Thoracic aorta (tissue), 2 donors: ENCODE results near the gene OBP2B. TPM values are rescaled to one million over a fixed set of nuclear protein-coding genes. Genes with fewer than 3 reads are reported as not detected.
"Not testable (repeated sequence)": the region's sequence is repeated elsewhere in the genome, so short reads cannot be mapped to it uniquely, and the experiment has no call there.

Experiments
- ATAC-seq: fragments of 150-250 bp; one replicate; pipeline ENCODE4 v1.8.0; 2017; ENCODE audit warnings: low read depth; ENCODE audit not compliant: insufficient number of reproducible peaks, low FRiP score
- DNase-seq: peaks from one replicate; pipeline ENCODE4 v3.0.0-alpha.2; 2020; ENCODE audit warnings: low spot score
- H3K27ac ChIP-seq, 2 donors: fragments of 200-600 bp; sonication (generic); 1 replicate in 1 of 2; 2 replicates in 1 of 2; pipeline ENCODE4 v1.5.1; 2016; ENCODE audit warnings: mild to moderate bottlenecking in 2 of 2, moderate library complexity in 2 of 2
- H3K27me3 ChIP-seq: fragments of 200-600 bp; sonication (generic); replicated peaks from 2 replicates; pipeline ENCODE4 v1.6.0; 2016; ENCODE audit warnings: mild to moderate bottlenecking; ENCODE audit not compliant: insufficient read depth
- H3K36me3 ChIP-seq: fragments of 200-600 bp; sonication (generic); one replicate; pipeline ENCODE4 v1.5.1; 2016
- H3K4me1 ChIP-seq, 2 donors: fragments of 200-600 bp; sonication (generic); 1 replicate in 1 of 2; 2 replicates in 1 of 2; pipeline versions ENCODE4 v1.5.1 to v1.6.0; 2016; ENCODE audit warnings: low read depth in 2 of 2, mild to moderate bottlenecking in 1 of 2; ENCODE audit not compliant: control insufficient read depth in 1 of 2
- H3K4me3 ChIP-seq: fragments of 200-600 bp; sonication (generic); 2 replicates; pipeline ENCODE4 v1.5.1; 2016; ENCODE audit warnings: mild to moderate bottlenecking
- H3K9me3 ChIP-seq: fragments of 200-600 bp; sonication (generic); 2 replicates; pipeline ENCODE4 v1.5.1; 2016
- total RNA-seq, 2 donors: library from RNA; depleted of rRNA; stranded (reverse); fragments of >200 nt; gene quantifications; one replicate each; pipeline versions ENCODE4 v1.1.0 to v1.2.3, GENCODE V29; 2016
- TF ChIP-seq, protein P1 (sequence below): fragments of 200-600 bp; sonication (generic); IDR thresholded peaks from one replicate; pipeline ENCODE4 v1.5.1; 2019; ENCODE audit warnings: antibody characterized with exemption

Gene OBP2B
- total RNA-seq, 2 donors from 2014 or later, result not detected

DNA sequence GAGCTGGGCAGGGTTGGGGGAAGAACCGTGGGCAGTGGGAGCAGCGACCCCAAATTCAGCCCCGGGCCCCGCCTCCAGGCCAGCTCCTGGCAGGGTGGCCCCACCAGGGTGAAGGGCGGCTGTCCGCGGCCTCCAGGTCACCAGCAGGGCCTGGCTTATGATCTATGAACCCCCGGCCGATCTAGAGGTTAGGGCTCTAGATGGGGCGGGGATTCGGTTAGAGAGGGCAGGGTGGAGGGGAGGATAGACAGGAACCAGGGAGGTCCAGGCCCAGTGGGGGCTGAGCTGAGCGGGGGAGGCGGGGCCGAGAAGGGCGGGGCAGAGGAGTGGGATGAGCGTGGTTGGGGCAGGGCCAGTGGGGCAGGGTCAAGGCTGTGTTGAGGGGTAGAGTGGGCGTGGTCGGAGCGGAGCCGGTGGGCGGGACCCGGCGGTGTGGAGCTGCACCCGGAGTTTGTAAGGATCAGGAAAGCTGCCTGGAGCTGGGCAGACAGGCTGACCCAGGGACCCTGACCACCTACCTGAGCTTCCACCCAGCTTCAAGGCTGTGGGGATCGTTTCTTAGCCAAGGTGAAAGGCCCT lies 29.3 kb upstream of the OBP2B start:
- Histone ChIP-seq H3K4me3 (peak overlapping the region; percentile 33), H3K27me3 (no peaks in the 10 kb centered on the region), H3K36me3 (no peaks in the 10 kb centered on the region), H3K27ac (peak overlapping the region in 1 of 2 donors; percentile 24), H3K9me3 (no peaks in the 10 kb centered on the region), H3K4me1 (peaks cover 0 to 7% of the 10 kb centered on the region in 2 donors)
- ATAC-seq (no peak), DNase-seq (no peak)
- TF ChIP-seq, protein P1, sequence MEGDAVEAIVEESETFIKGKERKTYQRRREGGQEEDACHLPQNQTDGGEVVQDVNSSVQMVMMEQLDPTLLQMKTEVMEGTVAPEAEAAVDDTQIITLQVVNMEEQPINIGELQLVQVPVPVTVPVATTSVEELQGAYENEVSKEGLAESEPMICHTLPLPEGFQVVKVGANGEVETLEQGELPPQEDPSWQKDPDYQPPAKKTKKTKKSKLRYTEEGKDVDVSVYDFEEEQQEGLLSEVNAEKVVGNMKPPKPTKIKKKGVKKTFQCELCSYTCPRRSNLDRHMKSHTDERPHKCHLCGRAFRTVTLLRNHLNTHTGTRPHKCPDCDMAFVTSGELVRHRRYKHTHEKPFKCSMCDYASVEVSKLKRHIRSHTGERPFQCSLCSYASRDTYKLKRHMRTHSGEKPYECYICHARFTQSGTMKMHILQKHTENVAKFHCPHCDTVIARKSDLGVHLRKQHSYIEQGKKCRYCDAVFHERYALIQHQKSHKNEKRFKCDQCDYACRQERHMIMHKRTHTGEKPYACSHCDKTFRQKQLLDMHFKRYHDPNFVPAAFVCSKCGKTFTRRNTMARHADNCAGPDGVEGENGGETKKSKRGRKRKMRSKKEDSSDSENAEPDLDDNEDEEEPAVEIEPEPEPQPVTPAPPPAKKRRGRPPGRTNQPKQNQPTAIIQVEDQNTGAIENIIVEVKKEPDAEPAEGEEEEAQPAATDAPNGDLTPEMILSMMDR, result no peak

DNA sequence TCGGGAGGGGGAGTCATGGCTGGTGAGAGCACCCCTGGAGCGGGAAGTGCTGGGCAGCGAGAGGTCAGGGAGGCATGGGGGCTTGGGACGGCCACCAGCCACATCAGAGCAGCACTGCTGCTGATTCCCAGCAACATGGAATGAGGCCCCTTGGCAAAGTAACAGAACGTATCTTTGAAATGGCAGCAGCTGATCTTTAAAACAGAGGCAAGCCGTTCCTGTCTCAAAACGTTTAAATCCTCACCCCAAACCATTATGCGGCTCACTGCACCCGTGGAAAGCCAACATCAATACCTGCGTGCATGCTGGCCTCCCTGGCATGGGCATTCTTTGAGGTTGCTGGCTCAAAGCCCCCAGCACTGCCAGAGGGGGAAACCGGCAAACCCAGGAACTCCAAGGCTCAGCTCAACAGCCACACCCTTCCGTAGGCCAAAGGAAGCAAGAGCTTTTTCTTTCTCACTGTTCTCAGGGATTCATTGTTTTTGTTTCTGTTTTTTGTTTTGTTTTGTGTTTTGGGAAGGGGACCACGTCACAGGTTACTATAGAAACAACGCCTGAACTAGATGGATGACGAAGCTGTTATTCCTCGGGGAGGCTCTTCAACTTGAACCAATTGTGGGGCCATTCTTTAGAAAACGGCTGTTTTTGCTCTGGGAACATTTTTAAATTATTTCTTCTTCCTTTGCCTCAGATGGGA lies 28.1 kb upstream of the OBP2B start:
- Histone ChIP-seq H3K27me3 (no peaks in the 10 kb centered on the region), H3K4me3 (no peak overlapping the region), H3K9me3 (no peaks in the 10 kb centered on the region), H3K4me1 (peaks cover 0 to 7% of the 10 kb centered on the region in 2 donors), H3K36me3 (no peaks in the 10 kb centered on the region), H3K27ac (no peak overlapping the region)
- no peak for ATAC-seq
- TF ChIP-seq, protein P1, result no peak
- DNase-seq, result no peak

DNA sequence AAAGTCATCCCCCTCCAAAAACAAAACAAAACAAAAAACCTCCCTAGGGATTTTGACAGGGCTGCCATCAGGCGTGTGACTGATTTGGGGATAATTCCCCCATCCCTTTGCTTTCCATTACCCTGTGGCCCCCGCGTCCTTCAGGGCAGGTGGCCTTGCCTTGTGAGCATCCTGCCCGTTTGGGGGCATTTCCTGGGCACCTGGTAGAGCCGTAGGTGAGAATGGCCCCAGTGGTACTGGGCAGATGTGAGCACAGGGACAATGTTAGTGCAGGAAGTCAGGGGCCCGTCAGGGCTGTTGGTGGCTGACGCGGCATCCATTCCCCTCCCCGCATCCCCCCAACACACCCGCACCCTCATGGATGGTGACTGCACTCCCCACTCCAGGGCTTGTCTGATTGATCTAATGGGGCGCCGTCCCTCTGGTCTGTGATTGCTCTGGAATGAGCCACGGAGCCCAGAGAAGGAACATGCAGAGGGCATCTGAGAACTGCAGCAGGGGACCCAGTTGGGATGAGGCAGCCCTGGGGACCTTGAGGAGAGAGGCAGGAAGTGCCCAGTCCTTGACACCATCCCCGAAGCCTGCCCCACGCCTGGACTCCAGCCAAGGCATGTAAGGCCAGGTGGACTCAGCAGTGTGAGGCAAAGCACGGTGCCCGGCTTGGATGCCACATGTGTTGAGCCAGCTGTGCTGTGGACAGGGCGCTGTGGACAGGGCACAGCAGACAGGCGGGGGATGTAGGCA lies 27.4 kb upstream of the OBP2B start:
- H3K27me3 ChIP-seq, DNase-seq, H3K27ac ChIP-seq, ATAC-seq, H3K9me3 ChIP-seq, H3K4me3 ChIP-seq, H3K4me1 ChIP-seq, H3K36me3 ChIP-seq: not testable (repeated sequence)

DNA sequence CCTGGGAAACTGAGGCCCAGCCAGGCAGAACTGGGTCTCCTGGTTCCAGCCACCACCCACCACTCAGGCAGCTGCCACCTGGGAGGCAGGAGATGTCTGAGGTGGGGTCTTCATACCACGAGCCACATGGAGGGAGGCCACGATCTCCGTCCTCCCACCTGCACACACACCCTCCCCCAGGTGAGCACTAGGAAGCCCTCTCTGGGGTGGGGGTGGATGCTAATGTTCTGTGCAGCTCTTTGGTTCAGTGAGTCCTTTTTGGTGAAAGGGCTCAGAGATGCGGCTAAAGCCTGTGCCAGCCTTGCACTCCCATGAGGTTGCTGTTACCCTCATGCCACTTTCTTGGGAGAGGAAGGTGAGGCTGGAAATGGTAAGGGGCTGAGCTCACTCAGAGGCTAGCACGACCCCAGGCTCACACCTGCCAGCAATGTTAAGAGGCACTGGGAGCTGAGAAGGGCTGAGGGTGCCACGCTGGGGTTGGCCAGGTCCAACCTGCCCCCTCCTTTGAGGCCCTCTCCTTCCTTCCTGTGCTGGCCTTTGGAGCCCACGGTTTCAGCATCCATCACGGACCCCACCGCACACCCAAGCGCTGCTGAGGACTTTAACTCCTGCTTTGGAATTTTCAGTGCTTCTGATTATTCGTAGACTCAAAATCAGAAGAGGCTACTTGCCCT lies 26.6 kb upstream of the OBP2B start:
- DNase-seq (no peak), ATAC-seq (no peak)
- TF ChIP-seq, protein P1, result no peak

DNA sequence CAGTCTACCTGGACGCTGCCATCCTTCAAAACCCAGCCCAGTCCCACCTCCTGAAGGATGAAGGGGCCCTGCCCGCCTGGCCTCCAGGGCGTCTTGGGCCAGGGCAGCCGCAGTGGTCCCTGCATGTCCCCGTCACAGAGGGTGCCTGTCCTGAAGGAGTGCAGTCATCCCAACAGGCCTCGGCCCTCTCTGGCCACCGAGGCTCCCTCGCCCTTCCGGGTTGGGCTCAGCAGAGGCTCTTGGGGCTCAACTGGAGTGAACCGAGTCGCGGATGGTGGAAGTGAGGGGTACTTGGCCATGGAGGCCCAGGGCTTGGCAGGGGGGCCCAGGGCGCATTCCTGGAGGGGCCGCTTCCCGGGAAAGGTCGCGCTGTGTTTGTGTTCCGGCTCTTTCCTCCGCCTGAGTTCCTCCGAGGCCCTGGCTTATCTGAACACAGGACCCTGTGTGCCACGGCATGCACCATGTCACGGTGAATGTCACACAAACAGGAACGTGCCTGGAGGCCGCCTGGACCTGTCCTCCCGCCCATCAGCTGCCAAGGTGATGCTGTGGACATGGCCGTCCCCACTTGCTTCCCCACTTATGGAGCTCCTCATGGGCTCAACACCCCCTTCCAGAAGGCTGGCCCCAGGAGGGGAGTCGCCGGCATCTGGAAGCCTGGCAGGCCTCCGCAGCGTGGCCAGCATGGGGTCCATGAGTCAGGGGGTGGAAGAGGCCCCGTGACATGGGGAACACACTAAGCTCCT lies 25.7 kb upstream of the OBP2B start:
- Histone ChIP-seq H3K27ac (no peak overlapping the region), H3K9me3 (no peaks in the 10 kb centered on the region), H3K4me3 (no peak overlapping the region), H3K27me3 (no peaks in the 10 kb centered on the region), H3K36me3 (no peaks in the 10 kb centered on the region), H3K4me1 (peaks cover 0 to 7% of the 10 kb centered on the region in 2 donors)
- no peak for DNase-seq
- ATAC-seq, result no peak
- TF ChIP-seq, protein P1, result no peak

More for the DNA sequence above, 26.6 kb upstream of the OBP2B start:
- H3K27ac ChIP-seq, result no peak overlapping the region
- no peaks in the 10 kb centered on the region for H3K9me3 ChIP-seq
- no peaks in the 10 kb centered on the region for H3K36me3 ChIP-seq
- H3K4me1 ChIP-seq, result peaks cover 0 to 7% of the 10 kb centered on the region in 2 donors
- H3K4me3 ChIP-seq, result no peak overlapping the region
- H3K27me3 ChIP-seq, result no peaks in the 10 kb centered on the region
